ENCODE data around the gene CDYL.
"Not testable (repeated sequence)": the region's sequence is repeated elsewhere in the genome, so short reads cannot be mapped to it uniquely, and the experiment has no call there.

CDYL gene

DNA sequence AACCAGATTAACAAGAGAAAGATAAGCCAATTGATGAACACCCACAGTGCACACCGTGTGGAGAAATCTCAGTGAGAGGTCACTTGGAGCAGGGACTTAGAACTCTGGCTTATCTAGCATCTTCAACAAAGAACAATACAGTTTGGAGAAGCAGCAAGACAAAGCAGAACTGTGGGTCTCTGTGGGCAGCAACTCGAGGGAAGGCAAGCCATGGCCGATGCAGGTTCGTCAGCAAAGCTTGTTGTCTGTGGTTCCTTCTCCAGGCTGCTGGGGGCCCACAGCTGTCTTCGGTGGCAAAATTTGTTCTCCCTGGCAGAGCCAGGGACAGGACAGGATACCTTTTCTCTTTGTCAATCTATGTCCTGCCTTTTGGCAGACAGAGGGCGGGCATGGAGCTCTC, 205.6 kb downstream of the CDYL start:
- in situ Hi-C loops (cut with MboI; ENCODE audit: low sequenced_read_pairs) = no loop called here

DNA sequence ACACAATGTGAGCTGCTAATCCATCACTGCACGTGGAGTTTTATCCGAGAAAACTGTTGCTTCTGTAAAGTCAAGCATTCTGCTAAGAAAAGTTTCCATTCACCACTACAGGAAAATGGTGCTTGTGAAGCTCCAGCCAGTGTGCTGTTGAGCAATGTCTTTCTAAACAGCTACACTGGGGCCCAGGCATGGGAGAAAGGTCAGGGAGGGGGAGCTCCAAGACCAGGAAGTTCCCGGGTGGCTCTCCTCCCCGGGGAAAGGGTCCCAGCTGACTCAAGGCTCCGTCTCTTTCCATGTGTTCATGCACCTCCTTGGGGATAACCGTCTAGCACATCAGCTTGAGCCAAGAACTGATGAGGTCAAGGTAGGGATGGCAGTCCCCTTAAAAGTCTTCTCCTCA, 207.1 kb downstream of the CDYL start:
- in situ Hi-C loops (cut with MboI; ENCODE audit: low sequenced_read_pairs) = no loop called here

DNA sequence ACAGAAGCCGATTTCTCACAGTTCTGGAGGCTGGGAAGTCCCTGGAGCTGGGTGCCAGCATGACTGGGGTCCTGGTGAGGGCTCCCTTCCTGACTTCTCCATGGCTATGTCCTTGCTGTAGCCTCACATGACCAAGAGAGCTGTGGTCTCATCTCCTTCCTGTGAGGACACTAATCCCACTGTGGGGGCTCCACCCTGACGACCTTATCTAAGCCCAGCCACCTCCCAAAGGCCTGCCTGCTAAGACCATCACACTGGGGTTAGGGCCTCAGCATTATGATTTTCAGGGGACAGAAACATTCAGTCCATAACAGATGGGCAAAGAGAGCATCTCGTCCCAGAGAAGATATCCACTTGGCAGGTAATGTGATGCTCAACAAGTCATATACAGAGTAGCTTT, 210.8 kb downstream of the CDYL start:
- in situ Hi-C loops (cut with MboI; ENCODE audit: low sequenced_read_pairs) = no loop called here

DNA sequence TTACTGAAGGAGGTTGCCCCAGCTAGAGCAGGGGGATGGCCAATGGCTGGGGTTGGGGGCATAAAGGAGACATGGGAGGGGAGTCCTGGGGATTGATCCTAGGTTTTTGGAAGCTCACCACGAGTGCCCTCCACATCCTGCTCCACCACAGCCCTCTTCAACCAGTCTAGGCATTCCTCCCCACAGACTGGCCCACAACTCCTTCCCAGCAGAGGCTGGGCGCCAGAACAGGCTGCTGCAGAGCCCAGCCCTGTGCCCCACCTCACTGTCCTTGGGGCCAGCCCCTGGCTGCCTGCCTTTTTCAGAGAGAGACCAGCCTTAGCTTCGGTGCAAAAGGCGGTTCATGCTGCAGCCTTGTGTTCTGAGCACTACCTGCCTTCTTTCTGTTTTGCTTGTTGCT, 211.2 kb downstream of the CDYL start:
- in situ Hi-C loops (cut with MboI; ENCODE audit: low sequenced_read_pairs) = no loop called here

DNA sequence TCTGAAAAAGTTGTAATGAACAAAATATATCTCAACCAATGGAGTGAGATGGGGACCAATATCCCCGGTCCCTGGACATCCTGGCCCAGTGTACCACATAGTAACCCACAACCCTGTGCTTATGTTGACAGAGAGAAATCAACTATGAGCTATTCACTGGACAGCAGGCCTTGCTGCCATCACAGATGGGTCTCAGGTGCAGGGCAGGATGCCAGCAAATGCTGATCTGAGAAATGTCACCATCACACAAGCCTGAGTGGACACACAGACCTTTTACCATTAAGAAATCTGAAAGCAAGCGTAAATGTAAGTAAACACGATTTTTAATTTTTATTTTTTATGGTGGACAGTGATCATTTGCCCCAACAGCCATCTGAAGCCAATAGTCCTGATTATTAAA, 218.5 kb downstream of the CDYL start:
- in situ Hi-C loops (cut with MboI; ENCODE audit: low sequenced_read_pairs) = no loop called here

DNA sequence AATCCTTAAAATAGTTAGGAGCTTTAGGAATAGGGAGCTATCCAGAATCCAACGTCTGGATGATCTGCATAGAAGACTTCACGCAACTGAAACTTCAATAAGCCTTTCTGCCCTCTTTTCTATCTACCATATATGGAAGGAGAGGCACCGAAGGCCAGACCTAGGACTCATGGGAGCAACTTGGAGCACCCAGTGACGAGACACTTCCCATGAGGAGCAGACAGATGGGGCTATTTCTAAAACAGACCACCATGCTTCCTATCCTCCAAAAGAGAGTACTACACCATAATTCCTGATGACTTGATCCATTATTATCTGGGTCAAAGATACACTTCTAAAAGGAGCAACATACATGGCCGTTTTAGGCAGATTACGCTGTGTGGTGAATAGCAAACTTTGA, 221.7 kb downstream of the CDYL start:
- in situ Hi-C loops (cut with MboI; ENCODE audit: low sequenced_read_pairs) = no loop called here

DNA sequence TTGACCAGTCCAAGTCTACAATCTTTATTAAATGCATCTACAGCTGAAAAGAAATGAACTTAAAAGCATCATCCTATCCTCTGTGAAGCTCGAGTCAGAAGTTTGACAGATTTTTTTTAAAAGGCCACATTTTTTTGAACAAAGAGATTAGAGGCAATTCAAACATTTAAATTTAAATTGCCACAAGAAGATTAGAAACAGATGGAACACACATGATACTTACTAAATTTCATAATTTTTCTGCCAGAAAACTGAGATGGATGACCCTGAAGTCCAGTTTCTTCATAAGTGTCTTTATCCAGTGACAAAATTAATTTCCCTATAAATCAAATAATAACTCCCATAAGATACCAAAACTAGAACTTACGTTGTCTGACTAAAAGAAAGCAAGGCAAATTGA, 223.4 kb downstream of the CDYL start:
- in situ Hi-C loops (cut with MboI; ENCODE audit: low sequenced_read_pairs) = no loop called here

DNA sequence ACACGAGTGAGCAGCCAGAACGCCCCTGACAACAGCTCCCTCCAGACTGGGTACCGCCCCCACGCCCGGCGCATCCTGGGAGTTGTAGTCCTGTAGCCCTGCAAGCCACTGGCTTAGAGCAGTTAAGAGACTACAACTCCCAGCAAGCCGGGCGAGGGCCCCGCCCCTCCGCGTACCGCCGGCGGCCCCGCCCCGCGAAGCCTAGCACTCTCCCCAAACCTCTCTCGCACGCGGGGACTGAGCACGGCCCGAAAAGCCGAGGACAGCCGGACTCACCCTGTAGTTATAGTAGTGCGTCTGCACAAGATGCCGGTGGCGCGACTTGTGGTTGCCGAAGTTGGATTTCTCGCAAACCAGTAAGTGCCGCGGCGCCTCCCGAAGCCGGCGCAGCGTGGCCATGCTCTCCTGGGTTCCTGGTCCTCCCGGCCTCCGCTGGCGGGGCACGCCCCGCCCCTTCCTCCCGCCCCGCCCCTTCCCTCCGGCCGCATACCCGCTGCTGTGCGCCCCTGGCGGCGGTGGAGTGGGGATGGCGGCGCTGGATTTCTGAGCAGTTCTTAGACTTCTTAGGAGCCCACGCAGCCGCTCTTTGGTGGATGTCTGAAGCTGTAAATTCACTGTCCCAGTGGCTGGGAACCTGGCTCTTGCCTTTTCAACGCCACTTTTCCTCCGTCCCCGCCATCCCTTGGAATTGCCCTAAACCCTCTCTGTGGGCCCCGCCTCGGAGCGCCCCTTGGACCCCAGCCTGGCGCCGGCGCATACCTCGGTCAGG, 227.6 kb downstream of the CDYL start, which contains the start of gene RPP40:
Gene RPP40 (minus strand): TSS at position 434 of the 769 bp plus-strand sequence. CDS start 35 bp downstream, at position 399.
- in situ Hi-C loops (cut with MboI; ENCODE audit: low sequenced_read_pairs) = no loop called here

DNA sequence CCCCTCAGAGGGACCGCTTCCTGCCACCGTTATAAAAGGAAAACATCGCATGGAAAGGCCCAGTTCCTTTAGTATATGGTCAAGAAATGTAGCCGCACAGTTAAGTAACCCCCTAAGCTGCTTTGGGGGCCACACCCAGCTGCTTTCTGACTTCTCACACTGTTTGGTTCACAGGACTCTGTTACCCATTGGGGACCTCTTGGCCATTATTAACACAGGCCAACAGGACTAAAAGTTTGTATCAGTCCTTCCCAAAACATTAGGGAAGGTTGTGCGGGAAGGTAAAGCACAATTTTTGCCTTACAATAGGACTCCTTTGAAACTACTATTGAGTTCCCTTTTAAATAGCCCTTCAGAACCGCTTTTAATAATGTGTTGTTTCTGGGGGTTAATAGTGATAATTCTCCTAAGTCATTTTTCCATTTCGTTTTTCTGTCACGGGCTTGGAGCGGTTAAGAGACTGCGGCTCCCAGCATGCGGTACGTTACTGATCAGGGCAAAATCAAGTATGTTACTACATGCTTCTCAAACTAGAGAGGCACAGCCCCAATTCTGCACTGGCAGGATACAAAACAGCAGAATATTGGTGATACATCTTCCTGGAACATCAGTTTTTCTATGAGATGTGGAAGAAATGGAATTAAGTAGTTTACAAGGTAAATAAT, 228.3 kb downstream of the CDYL start:
- in situ Hi-C loops (cut with MboI; ENCODE audit: low sequenced_read_pairs) = no loop called here

DNA sequence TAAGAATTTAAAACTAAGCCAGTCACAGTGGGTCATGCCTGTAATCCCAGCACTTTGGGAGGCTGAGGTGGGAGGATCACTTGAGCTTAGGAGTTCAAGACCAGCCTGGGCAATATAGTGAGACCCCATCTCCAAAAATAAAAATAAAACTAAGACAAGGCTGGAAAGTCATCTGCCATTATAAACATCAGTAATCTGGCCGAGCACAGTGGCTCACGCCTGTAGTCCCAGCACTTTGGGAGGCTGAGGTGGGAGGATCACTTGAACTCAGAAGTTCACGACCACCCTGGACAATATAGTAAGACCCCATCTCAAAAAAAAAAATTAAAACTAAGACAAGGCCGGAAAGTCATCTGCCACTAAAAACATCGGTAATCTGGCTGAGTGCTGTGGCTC, 228.8 kb downstream of the CDYL start:
- in situ Hi-C loops (cut with MboI; ENCODE audit: low sequenced_read_pairs) = not testable (repeated sequence)

All from HL-60/S4 treated with phorbol 12-myristate 13-acetate at 8.2 ng/mL for 4 days and 3 days (cell line).